Caki2 (cell line): Measurements from ENCODE around the gene GNA12. TPM values are rescaled to one million over a fixed set of nuclear protein-coding genes. Genes with fewer than 3 reads are reported as not detected.

Experiments
- DNase-seq: peaks from one replicate; pipeline ENCODE4 v3.0.0-alpha.2; 2015; ENCODE audit warnings: low read depth
- in situ Hi-C: cut with HindIII; loops from 2 replicates; pipeline ENCODE4 v1.10.0; 2016; ENCODE audit warnings: low sequenced_read_pairs, low pct_unique_long_range_greater_than_20kb, mixed read lengths
- total RNA-seq: library from RNA; depleted of rRNA; stranded (reverse); fragments of >200 nt; shearing (Covaris generic); gene quantifications from 2 replicates; pipeline ENCODE4 v1.2.3, GENCODE V29; 2014; ENCODE audit warnings: low replicate concordance

Gene GNA12
- total RNA-seq, 1 experiment from 2014 or later: 62.7 TPM

- in situ Hi-C loops: no loop called here
- DNase-seq: no peak
Measured at GRCh38 chr7:2845034-2845592, 1.0 kb upstream of the GNA12 start.

GRCh38 chr7:2843711-2844152 is 376 bp downstream of the GNA12 start:
- no peak for DNase-seq
- in situ Hi-C loops: no loop called here

GRCh38 chr7:2843191-2843685 is 870 bp downstream of the GNA12 start:
- no peak for DNase-seq
- in situ Hi-C loops: no loop called here

- DNase-seq: no peak
- in situ Hi-C loops: no loop called here
Measured at GRCh38 chr7:2841907-2842306, 2.2 kb downstream of the GNA12 start.

DNA sequence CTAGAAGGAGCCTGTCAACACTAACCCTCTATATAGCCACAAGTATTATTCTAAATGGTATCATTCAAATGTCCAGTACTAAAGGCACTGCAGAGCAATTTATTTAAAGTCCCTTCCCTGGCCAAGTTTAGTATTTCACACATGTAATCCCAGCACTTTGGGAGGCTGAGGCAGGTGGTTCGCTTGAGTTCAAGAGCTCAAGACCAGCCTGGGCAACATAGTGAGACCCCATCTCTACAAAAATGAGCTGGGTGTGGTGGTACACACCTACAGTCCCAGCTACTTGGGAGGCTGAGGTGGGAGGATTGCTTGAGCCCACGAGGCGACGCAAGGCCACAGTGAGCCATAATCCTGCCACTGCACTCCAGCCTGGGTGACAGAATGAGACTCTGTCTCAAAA is 3.6 kb downstream of the GNA12 start:
- in situ Hi-C loops: no loop called here
- no peak for DNase-seq

DNA sequence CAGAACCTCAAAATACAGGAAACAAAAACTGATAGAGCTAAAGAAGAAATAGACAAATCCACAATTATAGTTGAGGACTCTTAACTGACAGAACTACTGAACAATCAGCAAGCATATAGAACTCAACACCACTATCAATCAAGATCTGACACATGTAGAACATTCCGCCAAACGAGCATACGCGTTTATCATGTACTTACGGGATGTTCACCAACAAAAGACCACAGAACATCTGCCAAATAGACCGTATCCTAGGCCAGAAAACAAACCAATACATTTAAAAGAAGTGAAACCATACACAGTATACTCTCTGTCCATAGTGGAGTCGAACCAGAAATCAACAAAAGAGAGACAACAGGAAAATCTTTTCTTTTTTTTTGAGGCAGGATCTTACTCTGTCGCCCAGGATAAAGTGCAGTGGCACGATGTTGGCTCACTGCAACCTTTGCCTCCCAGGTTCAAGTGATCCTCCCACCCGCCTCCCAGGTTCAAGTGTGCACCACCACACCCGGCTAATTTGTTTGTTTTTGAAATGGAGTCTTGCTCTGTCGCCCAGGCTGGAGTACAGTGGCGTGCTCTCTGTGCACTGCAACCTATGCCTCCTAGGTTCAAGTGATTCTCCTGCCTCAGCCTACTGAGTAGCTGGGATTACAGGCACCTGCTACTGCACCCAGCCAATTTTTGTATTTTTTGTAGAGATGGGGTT is 5.1 kb downstream of the GNA12 start:
- in situ Hi-C loops: no loop called here
- no peak for DNase-seq

DNA sequence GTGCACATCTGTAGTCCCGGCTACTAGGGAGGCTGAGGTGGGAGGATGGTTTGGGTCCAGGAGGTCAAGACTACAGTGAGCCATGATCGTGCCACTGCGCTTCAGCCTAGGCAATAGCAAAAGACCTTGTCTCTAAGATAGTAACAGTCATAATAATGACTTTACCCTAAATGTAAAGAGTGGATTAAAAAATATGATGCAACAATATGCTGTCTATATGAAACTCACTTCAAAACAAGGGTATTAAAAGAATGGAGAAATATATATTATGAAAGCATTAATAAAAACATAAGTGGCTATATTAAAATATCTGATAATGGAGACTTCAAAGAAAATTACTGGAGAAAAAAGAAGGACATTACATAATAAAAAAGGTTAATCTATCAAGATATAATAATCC is 5.7 kb downstream of the GNA12 start:
- no peak for DNase-seq
- in situ Hi-C loops: no loop called here

DNA sequence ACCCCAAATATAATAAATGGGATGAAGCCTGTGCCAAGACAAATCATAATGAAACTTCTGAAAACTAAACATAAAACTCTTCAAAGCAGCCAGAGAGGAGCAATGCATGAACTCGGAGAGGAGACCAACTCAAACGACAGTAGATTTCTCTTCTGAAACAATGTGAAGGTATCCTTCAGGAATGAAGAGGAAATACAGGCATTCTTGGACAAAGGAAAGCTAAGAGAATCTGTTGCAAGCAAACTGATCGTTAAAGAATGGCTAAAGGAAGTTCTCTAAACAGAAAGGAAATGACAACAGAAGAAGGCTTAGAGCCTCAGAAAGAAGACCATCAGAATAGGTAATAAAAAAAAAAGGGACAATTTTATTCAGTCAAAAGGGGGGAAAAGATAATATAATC is 6.6 kb downstream of the GNA12 start:
- no peak for DNase-seq
- in situ Hi-C loops: no loop called here

DNA sequence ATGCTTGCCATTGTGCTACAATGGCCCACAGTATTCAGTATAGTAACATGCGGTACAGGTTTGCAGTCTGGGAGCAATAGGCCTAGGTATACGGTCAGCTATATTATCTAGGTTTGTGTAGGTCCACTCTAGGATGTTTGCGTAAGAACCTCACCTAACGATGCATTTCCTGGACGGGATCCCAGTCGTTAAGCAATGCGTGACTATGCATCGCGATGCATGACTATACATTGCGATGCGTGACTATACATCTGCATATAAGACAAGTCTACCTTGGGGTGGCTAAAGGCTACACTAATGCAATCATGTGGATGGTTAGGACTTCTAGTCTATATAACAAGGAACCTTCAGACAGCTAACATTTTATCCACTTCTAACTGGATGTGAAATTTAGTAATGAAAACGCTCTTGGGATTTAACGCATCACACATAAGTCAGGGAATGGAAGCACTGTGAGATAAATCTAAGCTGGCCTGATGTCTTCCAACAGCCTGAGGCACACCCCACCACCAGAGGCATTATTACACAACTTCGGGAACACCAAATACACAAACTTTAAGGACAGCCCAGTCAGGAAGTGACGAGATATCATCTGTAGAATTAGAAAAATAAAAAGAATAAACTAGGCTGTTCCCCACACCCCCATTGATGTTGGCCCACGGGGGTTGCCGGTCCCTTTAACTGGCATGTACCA is 9.2 kb downstream of the GNA12 start:
- in situ Hi-C loops: no loop called here
- no peak for DNase-seq

DNA sequence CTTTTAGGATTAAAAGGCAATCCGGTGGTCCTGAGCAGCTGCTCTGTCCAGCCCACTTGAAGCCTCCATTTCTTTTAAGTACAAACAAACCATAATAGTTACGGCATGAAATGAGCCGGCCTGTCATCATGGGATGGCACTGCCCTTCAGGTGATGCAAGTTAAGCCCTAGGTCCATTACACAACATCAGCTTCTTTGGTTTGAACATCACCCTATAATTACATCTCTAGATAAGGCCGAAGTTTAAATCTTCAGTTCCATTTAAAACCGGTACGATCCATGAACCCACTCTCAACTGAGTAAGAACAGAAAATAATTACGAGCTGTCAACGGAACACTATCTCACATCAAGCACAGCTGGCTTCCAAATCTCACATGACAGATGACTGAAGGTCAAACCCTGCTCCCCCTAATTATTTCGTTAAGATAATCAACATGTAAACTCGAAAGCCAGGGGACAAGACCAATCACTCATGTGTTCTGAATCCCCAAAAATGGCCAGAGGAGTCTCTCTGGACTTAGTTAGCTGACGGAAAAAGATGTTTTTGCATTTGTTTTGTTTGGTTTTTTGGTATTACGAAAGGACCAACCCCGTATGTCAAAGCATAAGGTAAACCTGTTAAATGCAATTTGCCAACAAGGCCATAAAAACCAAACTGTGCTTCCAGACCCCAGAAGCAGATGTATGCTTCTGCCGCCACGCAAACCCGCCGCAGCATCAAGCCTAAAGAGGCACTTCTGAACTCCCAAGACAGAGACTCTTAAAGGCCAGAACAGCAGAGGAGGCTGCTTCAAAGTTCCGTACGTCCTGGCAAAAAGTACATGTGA is 10.8 kb downstream of the GNA12 start:
- in situ Hi-C loops: no loop called here
- no peak for DNase-seq

- DNase-seq: no peak
- in situ Hi-C loops: no loop called here
Measured at GRCh38 chr7:2832461-2832860, 11.6 kb downstream of the GNA12 start.

DNA sequence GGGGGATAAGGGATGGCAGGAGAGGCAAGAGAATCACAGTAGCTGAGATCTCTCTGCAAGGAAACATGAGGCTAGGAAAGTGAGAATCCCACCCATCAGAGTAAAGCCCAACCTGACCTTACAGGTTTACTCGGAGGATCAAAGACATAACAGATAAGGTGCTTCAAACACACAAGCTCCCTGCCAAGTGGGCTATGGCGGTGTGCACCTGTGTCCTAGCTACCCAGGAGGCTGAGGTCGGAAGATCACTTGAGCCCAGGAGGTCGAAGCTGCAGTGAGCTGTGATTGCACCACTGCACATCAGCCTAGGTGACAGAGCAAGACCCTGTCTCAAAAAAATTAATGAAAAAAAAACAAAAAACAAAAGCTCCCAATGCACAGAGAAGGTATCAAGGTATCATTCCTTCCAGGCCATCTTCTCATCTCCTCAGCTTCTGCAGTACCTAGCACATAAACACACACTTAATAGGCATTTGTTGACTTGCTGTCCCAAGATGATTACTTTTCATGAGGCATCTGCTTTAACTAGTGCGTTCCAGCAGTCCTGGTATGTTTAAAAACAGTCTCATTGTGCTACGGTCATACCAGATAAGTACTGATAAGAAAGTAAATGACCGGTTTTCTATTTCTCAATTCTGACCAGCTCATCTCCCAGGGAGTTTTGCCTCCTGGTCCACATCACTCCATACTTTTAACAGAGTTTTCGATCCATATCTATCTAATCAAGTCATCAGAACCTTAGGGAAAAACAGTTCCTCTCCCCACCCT is 13.3 kb downstream of the GNA12 start:
- in situ Hi-C loops: no loop called here
- DNase-seq: no peak

DNA sequence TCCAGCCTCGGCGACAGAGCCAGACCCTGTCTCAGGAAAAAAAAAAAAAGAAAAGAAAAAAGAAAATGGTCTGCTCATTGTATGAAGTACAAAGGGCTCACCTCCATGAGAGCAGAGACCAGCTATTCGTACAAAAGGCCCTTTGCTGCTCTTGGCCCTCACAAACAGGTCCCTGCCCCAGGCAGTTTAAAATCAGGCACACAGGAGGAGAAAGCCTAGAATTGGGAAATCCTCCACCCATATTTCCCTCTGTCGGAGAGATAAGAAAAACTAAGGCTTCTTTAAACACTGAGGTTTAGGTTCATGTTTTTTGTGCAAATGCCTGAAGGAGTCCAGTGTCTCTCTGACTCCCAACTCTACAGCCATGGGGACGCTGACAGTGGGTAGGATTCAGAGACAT is 15.1 kb downstream of the GNA12 start:
- no peak for DNase-seq
- in situ Hi-C loops: no loop called here

GRCh38 chr7:2826771-2827170 is 17.3 kb downstream of the GNA12 start:
- in situ Hi-C loops: no loop called here

GRCh38 chr7:2825559-2826227 is 18.4 kb downstream of the GNA12 start:
- in situ Hi-C loops: no loop called here
- no peak for DNase-seq

More at GRCh38 chr7:2826771-2827170, 17.3 kb downstream of the GNA12 start:
- no peak for DNase-seq

GRCh38 chr7:2824678-2825461 is 19.2 kb downstream of the GNA12 start:
- no peak for DNase-seq
- in situ Hi-C loops: no loop called here
